H1 (cell line): ENCODE results near the gene BPIFB3. TPM values are rescaled to one million over a fixed set of nuclear protein-coding genes. Genes with fewer than 3 reads are reported as not detected.
A peak's percentile ranks its signal among the peaks of the same experiment; 100 is the strongest.

Experiments used
- CTCF ChIA-PET: fragments of 300-600 bp; sonication (Branson Sonifier 250); formaldehyde crosslinking; loops from one replicate; lab custom pipeline; 2021; ENCODE audit not compliant: partially characterized antibody; lab: Charles Lee
- POLR2A ChIA-PET: fragments of 300-600 bp; sonication (Branson Sonifier 250); formaldehyde crosslinking; loops from one replicate; lab custom pipeline; 2021; ENCODE audit warnings: inconsistent platforms; ENCODE audit not compliant: partially characterized antibody; lab: Charles Lee
- DNase-seq, 2 experiments: peaks; one replicate each; pipeline versions ENCODE4 v3.0.0 to v3.0.0-alpha.2; 2010 to 2022; ENCODE audit warnings: low spot score in 2 of 2, low read depth in 1 of 2, mixed read lengths in 1 of 2
- FAIRE-seq: peaks from 2 replicates; lab custom pipeline; 2011; peaks lifted over from hg19 to GRCh38; lab: Jason Lieb, UNC
- H2AFZ ChIP-seq: 2 replicates; pipeline ENCODE4 v1.8.1; 2012; ENCODE audit warnings: low read length, inconsistent platforms
- H2AK5ac ChIP-seq: 2 replicates; pipeline ENCODE4 v1.6.1; 2013; ENCODE audit warnings: low read depth, low read length
- H2BK120ac ChIP-seq: replicated peaks from 2 replicates; pipeline ENCODE3; 2013; ENCODE audit warnings: low read depth, low read length, inconsistent platforms
- H2BK12ac ChIP-seq: 2 replicates; pipeline ENCODE4 v1.6.1; 2013; ENCODE audit warnings: low read depth, low read length
- H2BK15ac ChIP-seq: 2 replicates; pipeline ENCODE4 v1.6.1; 2013; ENCODE audit warnings: low read length
- H2BK20ac ChIP-seq: 2 replicates; pipeline ENCODE4 v1.6.1; 2013; ENCODE audit warnings: low read length
- H2BK5ac ChIP-seq: 2 replicates; pipeline ENCODE4 v1.6.1; 2013; ENCODE audit warnings: low read depth, low read length
- H3K14ac ChIP-seq: 2 replicates; pipeline ENCODE4 v1.6.1; 2013; ENCODE audit warnings: inconsistent platforms; ENCODE audit not compliant: insufficient read length
- H3K18ac ChIP-seq: 2 replicates; pipeline ENCODE4 v1.6.1; 2013; ENCODE audit warnings: low read length; ENCODE audit errors: extremely low read depth
- H3K23ac ChIP-seq: 2 replicates; pipeline ENCODE4 v1.6.1; 2013; ENCODE audit warnings: inconsistent platforms; ENCODE audit not compliant: insufficient read length
- H3K23me2 ChIP-seq: 2 replicates; pipeline ENCODE4 v1.6.1; 2013; ENCODE audit warnings: low read depth, low read length
- H3K27ac ChIP-seq: 2 replicates; pipeline ENCODE4 v1.6.1; 2011; ENCODE audit warnings: low read depth, low read length, inconsistent platforms
- H3K27me3 ChIP-seq, 4 experiments: replicated peaks in 1 of 4; 1 replicate in 1 of 4; 2 replicates in 3 of 4; pipeline versions ENCODE4 v1.6.1 to v1.8.1; 2011 to 2013; ENCODE audit warnings: low read length in 3 of 4, mild to moderate bottlenecking in 3 of 4, inconsistent platforms in 2 of 4, mixed read lengths in 2 of 4, moderate library complexity in 1 of 4; ENCODE audit not compliant: control insufficient read depth in 3 of 4, insufficient read depth in 3 of 4; ENCODE audit errors: extremely low read depth in 1 of 4
- H3K36me3 ChIP-seq, 4 experiments: 2 replicates each; pipeline versions ENCODE4 v1.6.1 to v1.8.1; 2011 to 2013; ENCODE audit warnings: mild to moderate bottlenecking in 4 of 4, low read length in 3 of 4, moderate library complexity in 2 of 4, control low read depth in 1 of 4, inconsistent platforms in 1 of 4; ENCODE audit not compliant: insufficient read depth in 4 of 4, control insufficient read depth in 2 of 4
- H3K4ac ChIP-seq: replicated peaks from 2 replicates; pipeline ENCODE3; 2013; ENCODE audit warnings: low read length, low read depth, mixed read lengths, inconsistent platforms; ENCODE audit not compliant: insufficient read length
- H3K4me1 ChIP-seq, 4 experiments: replicated peaks in 1 of 4; 1 replicate in 1 of 4; 2 replicates in 3 of 4; pipeline versions ENCODE4 v1.6.1 to v1.8.1; 2011 to 2013; ENCODE audit warnings: low read length in 3 of 4, inconsistent platforms in 2 of 4, mixed read lengths in 1 of 4; ENCODE audit not compliant: insufficient read depth in 4 of 4, control insufficient read depth in 3 of 4
- H3K4me2 ChIP-seq, 2 experiments: 2 replicates each; pipeline versions ENCODE4 v1.6.1 to v1.8.1; 2011 to 2013; ENCODE audit warnings: low read depth in 2 of 2, low read length in 2 of 2, control low read depth in 1 of 2, inconsistent platforms in 1 of 2, mild to moderate bottlenecking in 1 of 2; ENCODE audit not compliant: insufficient read depth in 1 of 2
- H3K4me3 ChIP-seq, 4 experiments: fragments of 200-600, 300-600 bp in 1 of 4; sonication (generic), shearing (Covaris generic), sonication (Bioruptor Twin) in 1 of 4; 2 replicates each; pipeline versions ENCODE4 v1.5.1 to v1.8.1; 2011 to 2016; ENCODE audit warnings: low read length in 4 of 4, low read depth in 3 of 4, control low read depth in 2 of 4, inconsistent platforms in 2 of 4, mild to moderate bottlenecking in 2 of 4, mixed read lengths in 1 of 4, moderate library complexity in 1 of 4; ENCODE audit not compliant: insufficient read depth in 2 of 4; ENCODE audit errors: extremely low read depth in 1 of 4
- H3K56ac ChIP-seq: replicated peaks from 2 replicates; pipeline ENCODE3; 2013; ENCODE audit warnings: low read depth, mild to moderate bottlenecking, mixed read lengths, low read length, inconsistent platforms; ENCODE audit not compliant: insufficient read length
- H3K79me1 ChIP-seq: 2 replicates; pipeline ENCODE4 v1.6.1; 2013; ENCODE audit warnings: low read depth, low read length, control low read depth
- H3K79me2 ChIP-seq, 2 experiments: 2 replicates each; pipeline versions ENCODE4 v1.6.1 to v1.8.1; 2012 to 2013; ENCODE audit warnings: low read length in 2 of 2, mild to moderate bottlenecking in 2 of 2, inconsistent platforms in 1 of 2; ENCODE audit not compliant: insufficient read depth in 2 of 2, control insufficient read depth in 1 of 2
- H3K9ac ChIP-seq, 4 experiments: replicated peaks in 1 of 4; 1 replicate in 1 of 4; 2 replicates in 3 of 4; pipeline versions ENCODE4 v1.6.1 to v1.8.1; 2011 to 2013; ENCODE audit warnings: low read depth in 3 of 4, low read length in 3 of 4, control low read depth in 2 of 4, mild to moderate bottlenecking in 2 of 4, moderate library complexity in 2 of 4, inconsistent platforms in 1 of 4; ENCODE audit errors: extremely low read depth in 1 of 4
- H3K9me3 ChIP-seq, 2 experiments: 2 replicates each; pipeline versions ENCODE4 v1.6.1 to v1.8.1; 2012 to 2013; ENCODE audit warnings: mild to moderate bottlenecking in 2 of 2, moderate library complexity in 2 of 2, control low read depth in 1 of 2, inconsistent platforms in 1 of 2, low read depth in 1 of 2, low read length in 1 of 2, mixed read lengths in 1 of 2; ENCODE audit not compliant: insufficient read depth in 2 of 2
- H4K20me1 ChIP-seq, 2 experiments: replicated peaks in 1 of 2; 2 replicates each; pipeline versions ENCODE3 to v1.8.1; 2011 to 2013; ENCODE audit warnings: inconsistent platforms in 2 of 2, low read length in 2 of 2, mild to moderate bottlenecking in 1 of 2; ENCODE audit not compliant: insufficient read depth in 2 of 2, control insufficient read depth in 1 of 2
- H4K5ac ChIP-seq: 2 replicates; pipeline ENCODE4 v1.6.1; 2013; ENCODE audit warnings: low read length, low read depth, mixed read lengths, inconsistent platforms; ENCODE audit not compliant: insufficient read length
- H4K8ac ChIP-seq: 2 replicates; pipeline ENCODE4 v1.8.0; 2013; ENCODE audit warnings: mild to moderate bottlenecking, moderate library complexity, low read length, inconsistent platforms; ENCODE audit not compliant: insufficient read depth; ENCODE audit errors: extremely low read depth
- H4K91ac ChIP-seq: replicated peaks from 2 replicates; pipeline ENCODE3; 2013; ENCODE audit warnings: low read length, mixed read lengths, inconsistent platforms; ENCODE audit not compliant: insufficient read length
- ASH2L ChIP-seq: fragments of 200-600, 300-600 bp; sonication (generic); IDR thresholded peaks from one replicate; pipeline ENCODE4 v1.7.1; 2017; ENCODE audit warnings: low read length
- CEBPB ChIP-seq: IDR thresholded peaks from 2 replicates; pipeline ENCODE4 v1.6.1; 2012; ENCODE audit warnings: low read depth, low read length
- KDM1A ChIP-seq: fragments of 200-600, 300-600 bp; sonication (generic); IDR thresholded peaks from 2 replicates; pipeline ENCODE4 v1.7.1; 2016; ENCODE audit warnings: mild to moderate bottlenecking, low read length, borderline replicate concordance
- MAFK ChIP-seq: IDR thresholded peaks from 2 replicates; pipeline ENCODE4 v1.6.1; 2012; ENCODE audit warnings: low read depth, mild to moderate bottlenecking, improper control_type of control experiment, low read length
- TBP ChIP-seq: IDR thresholded peaks from 2 replicates; pipeline ENCODE4 v1.6.1; 2011; ENCODE audit warnings: low read depth, low read length, improper control_type of control experiment
- TCF12 ChIP-seq: IDR thresholded peaks from 2 replicates; pipeline ENCODE4 v1.6.1; 2011; ENCODE audit warnings: low read depth, mild to moderate bottlenecking, low read length
- WGBS, 2 experiments: shearing (Covaris generic) in 1 of 2; methylation state at CpG; one replicate each; pipeline versions ENCODE4 v1.1.6 to v1.1.7; 2013 to 2015; ENCODE audit warnings: low lambda C conversion rate in 2 of 2, mixed read lengths in 2 of 2, inconsistent platforms in 1 of 2, low coverage in 1 of 2, missing lambda C conversion rate in 1 of 2; ENCODE audit not compliant: insufficient replicate concordance in 2 of 2, insufficient coverage in 1 of 2, insufficient read length in 1 of 2; ENCODE audit errors: extremely low coverage in 1 of 2, missing lambda C conversion rate in 1 of 2; 5-methylcytosine and 5-hydroxymethylcytosine counted together
- polyA plus RNA-seq, 7 experiments: library from polyadenylated mRNA; depleted of rRNA in 3 of 7; stranded (reverse) in 5 of 7; unstranded in 2 of 7; fragments of >200 nt in 5 of 7; fragments of 200-250 nt in 2 of 7; gene quantifications; 1 replicate in 5 of 7; 2 replicates in 1 of 7; 4 replicates in 1 of 7; pipeline versions ENCODE4 v1.2.1 to v1.2.3, GENCODE V29; 2011 to 2013; ENCODE audit warnings: missing spikeins in 2 of 7, mixed read lengths in 2 of 7
- total RNA-seq: library from RNA; stranded (reverse); fragmentation: NEBNext Ultra II Directional; extraction: Animal tissue kit (Norgen Biotek cat#: 25700); gene quantifications from 2 replicates; pipeline ENCODE4 v1.2.1, GENCODE V29; 2021

BPIFB3 gene
- total and polyA plus RNA-seq, 2 of the 8 experiments (the other 6 are each of a cell fraction or from before 2014, with no cell fraction given), result not detected

- Histone ChIP-seq H3K4me1 (peaks cover 0 to 11% (median 0%) of the 10 kb centered on the region in 4 experiments; a peak in 1 of 7 replicates), H3K9me3 (no peaks in the 10 kb centered on the region), H4K5ac (no peak overlapping the region), H3K9ac (no peak overlapping the region), H2AK5ac (no peak overlapping the region), H2BK15ac (no peak overlapping the region), H2AFZ (no peak overlapping the region), H4K8ac (no peak overlapping the region; the same call in 1 of the 2 replicates), H3K56ac (no peak overlapping the region), H3K79me2 (no peaks in the 10 kb centered on the region), H3K4me3 (no peak overlapping the region), H3K14ac (no peak overlapping the region), H3K23me2 (no peaks in the 10 kb centered on the region), H3K23ac (no peak overlapping the region), H3K79me1 (no peaks in the 10 kb centered on the region)
- 82% methylated on average over 15 of the region's 15 CpGs; no CpG with 5 or more reads in 1 of the 2 experiments for WGBS, 2 experiments
- CTCF ChIA-PET, result interaction anchor here (1.9 to 11.8 kb wide), 2 partner anchors 13 to 80 kb away, joined by 6 to 86 read pairs; partner anchors contain the start of genes BPIFB2 and SUN5
- TF ChIP-seq TBP (no peak), CEBPB (no peak), MAFK (no peak), TCF12 (no peak), ASH2L (no peak), KDM1A (0 out of 2 replicates have a peak, but pooled peaks have one; percentile 23)
- TF ChIP-seq, all 59 proteins: peak for 1
- H2BK20ac ChIP-seq, result no peak overlapping the region
- no peak overlapping the region for H2BK120ac ChIP-seq
- H3K36me3 ChIP-seq, result no peaks in the 10 kb centered on the region
- FAIRE-seq, result no peak
- no peak overlapping the region for H3K4ac ChIP-seq
- H3K4me2 ChIP-seq, result no peak overlapping the region
- no peak overlapping the region for H3K18ac ChIP-seq
- no peak overlapping the region for H4K91ac ChIP-seq
- no peak overlapping the region for H2BK12ac ChIP-seq
- peaks cover 0 to 2% of the 10 kb centered on the region in 2 experiments for H4K20me1 ChIP-seq
- H3K27me3 ChIP-seq, result no peaks in the 10 kb centered on the region
- DNase-seq, result no peak
- no peak overlapping the region for H2BK5ac ChIP-seq
- POLR2A ChIA-PET, result no interaction called here
- no peak overlapping the region for H3K27ac ChIP-seq
Observed at GRCh38 chr20:33015700-33016580, 37.8 kb upstream of the BPIFB3 start.
